Common myeloid progenitor, CD34-positive (primary cell): ENCODE data around the gene PTPRO.

ENCODE experiments used
- CTCF ChIA-PET: fragments of 350-600 bp; sonication (Branson Sonifier 250); formaldehyde crosslinking; loops from one replicate; lab custom pipeline; 2021; ENCODE audit warnings: antibody characterized with exemption; lab: Charles Lee
- POLR2A ChIA-PET: fragments of 350-600 bp; sonication (Branson Sonifier 250); formaldehyde crosslinking; loops from one replicate; lab custom pipeline; 2021; ENCODE audit warnings: antibody characterized with exemption; lab: Charles Lee
- DNase-seq, 3 donors: peaks; one replicate each; pipeline versions ENCODE4 v3.0.0 to v3.0.0-alpha.2; 2013
- H3K27ac ChIP-seq, 2 experiments: 1 replicate in 1 of 2; 2 replicates in 1 of 2; pipeline ENCODE4 v1.7.0; 2013; ENCODE audit warnings: inconsistent platforms in 2 of 2, low read length in 2 of 2, mild to moderate bottlenecking in 2 of 2, low read depth in 1 of 2, moderate library complexity in 1 of 2; ENCODE audit not compliant: severe bottlenecking in 2 of 2, insufficient read depth in 1 of 2, poor library complexity in 1 of 2
- H3K27me3 ChIP-seq, 5 experiments: replicated peaks in 2 of 5; 1 replicate in 3 of 5; 2 replicates in 2 of 5; pipeline versions ENCODE4 v1.6.1 to v1.7.0; 2013; ENCODE audit warnings: low read length in 4 of 5, mild to moderate bottlenecking in 2 of 5, moderate library complexity in 2 of 5, inconsistent platforms in 1 of 5; ENCODE audit not compliant: insufficient read depth in 5 of 5, control insufficient read depth in 4 of 5
- H3K36me3 ChIP-seq, 4 experiments: 1 replicate in 2 of 4; 2 replicates in 2 of 4; pipeline versions ENCODE4 v1.6.1 to v1.7.0; 2013; ENCODE audit warnings: low read length in 3 of 4, control low read depth in 1 of 4, mild to moderate bottlenecking in 1 of 4; ENCODE audit not compliant: control insufficient read depth in 4 of 4, insufficient read depth in 4 of 4
- H3K4me1 ChIP-seq, 4 experiments: 1 replicate in 3 of 4; 2 replicates in 1 of 4; pipeline versions ENCODE4 v1.6.1 to v1.7.1; 2013; ENCODE audit warnings: low read length in 3 of 4, mild to moderate bottlenecking in 3 of 4, control low read depth in 1 of 4, inconsistent platforms in 1 of 4, moderate library complexity in 1 of 4; ENCODE audit not compliant: control insufficient read depth in 4 of 4, insufficient read depth in 4 of 4; ENCODE audit errors: control extremely low read depth in 1 of 4
- H3K4me3 ChIP-seq, 7 experiments: 1 replicate in 4 of 7; 2 replicates in 3 of 7; pipeline versions ENCODE4 v1.5.1 to v1.7.0; 2013; ENCODE audit warnings: mild to moderate bottlenecking in 7 of 7, low read length in 6 of 7, moderate library complexity in 6 of 7, inconsistent platforms in 2 of 7, low read depth in 2 of 7, control low read depth in 1 of 7; ENCODE audit not compliant: insufficient read depth in 4 of 7, control insufficient read depth in 1 of 7; ENCODE audit errors: extremely low read depth in 1 of 7
- H3K9me3 ChIP-seq, 5 experiments: 1 replicate in 4 of 5; 2 replicates in 1 of 5; pipeline versions ENCODE4 v1.6.1 to v1.7.1; 2013; ENCODE audit warnings: low read length in 4 of 5, mild to moderate bottlenecking in 2 of 5, inconsistent platforms in 1 of 5, low read depth in 1 of 5, moderate library complexity in 1 of 5; ENCODE audit not compliant: control insufficient read depth in 4 of 5, insufficient read depth in 2 of 5; ENCODE audit errors: control extremely low read depth in 1 of 5
- WGBS: methylation state at CpG from one replicate; pipeline ENCODE4 v1.1.5; 2013; ENCODE audit not compliant: insufficient coverage; 5-methylcytosine and 5-hydroxymethylcytosine counted together

Gene PTPRO

DNA sequence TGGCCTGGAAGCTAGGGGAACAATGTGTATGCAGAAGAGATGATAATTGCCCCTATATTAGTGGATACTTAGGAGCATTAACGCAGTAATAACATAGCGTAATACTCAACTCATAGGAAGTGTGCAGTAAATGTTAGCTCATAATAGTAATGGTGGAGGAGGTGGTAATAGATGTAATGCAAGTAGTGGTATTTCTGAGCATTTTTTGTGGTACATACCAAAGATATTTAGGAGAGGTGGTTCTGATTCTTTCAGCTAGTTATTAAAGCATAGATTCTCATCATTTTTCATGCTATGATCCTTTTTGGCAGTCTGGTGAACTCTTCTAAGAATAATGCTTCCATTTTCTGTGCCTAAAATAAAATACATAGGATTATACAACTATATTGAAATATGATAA is 233.1 kb downstream of the PTPRO start:
- Histone ChIP-seq H3K36me3 (no peaks in the 10 kb centered on the region), H3K4me3 (no peak overlapping the region), H3K4me1 (no peaks in the 10 kb centered on the region), H3K27me3 (no peaks in the 10 kb centered on the region), H3K27ac (no peak overlapping the region), H3K9me3 (no peaks in the 10 kb centered on the region)
- no peak for DNase-seq
- ChIA-PET CTCF (no interaction called here), POLR2A (interaction anchor here (0.6 kb wide), 1 partner anchor 143 kb away, joined by 3 read pairs; no protein-coding TSS in a partner anchor)
- WGBS = 100% methylated on average over 2 of the region's 2 CpGs

- H3K27me3 ChIP-seq = no peaks in the 10 kb centered on the region
- no peaks in the 10 kb centered on the region for H3K36me3 ChIP-seq
- no peak overlapping the region for H3K27ac ChIP-seq
- ChIA-PET CTCF (interaction anchor here (1.2 kb wide), 1 partner anchor 11 kb away, joined by 4 read pairs; no protein-coding TSS in a partner anchor), POLR2A (no interaction called here)
- no peak for DNase-seq
- WGBS = no CpG with 5 or more reads among the region's 5 CpGs
- H3K4me1 ChIP-seq = peaks cover 0 to 3% (median 0%) of the 10 kb centered on the region in 4 experiments
- no peak overlapping the region for H3K4me3 ChIP-seq
- no peaks in the 10 kb centered on the region for H3K9me3 ChIP-seq
Measured at GRCh38 chr12:15556411-15557102, 234.2 kb downstream of the PTPRO start.

DNA sequence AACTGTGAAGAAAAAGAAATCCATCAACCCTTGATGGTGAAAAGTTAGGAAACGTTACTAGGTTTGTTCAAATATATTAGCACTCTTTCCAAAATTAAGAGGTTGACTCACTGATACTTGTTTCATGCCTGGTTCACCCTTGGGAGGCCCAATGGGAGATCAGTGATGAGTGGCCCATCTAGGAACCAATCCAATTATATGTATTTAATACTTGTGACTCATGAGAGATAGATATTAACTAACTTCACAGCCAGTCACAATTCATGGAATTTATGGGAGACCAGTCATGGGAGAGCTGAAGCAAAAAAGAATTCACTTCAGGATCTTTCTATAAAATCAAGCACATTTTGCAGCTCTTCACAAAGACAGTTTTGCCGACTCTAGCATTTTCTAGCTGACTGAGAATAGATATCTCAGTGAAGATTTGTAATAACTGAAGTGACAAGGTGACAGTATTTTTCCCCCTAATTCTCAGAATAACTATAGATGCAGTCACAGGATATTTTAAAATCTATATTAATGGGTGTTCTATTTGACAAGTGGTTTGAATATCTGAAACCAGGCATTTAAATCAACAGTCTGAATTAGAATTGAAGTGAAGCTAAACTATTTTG is 236.7 kb downstream of the PTPRO start:
- Histone ChIP-seq H3K9me3 (no peaks in the 10 kb centered on the region), H3K27ac (no peak overlapping the region), H3K4me1 (peaks cover 11 to 27% (median 22%) of the 10 kb centered on the region in 4 experiments), H3K27me3 (no peaks in the 10 kb centered on the region), H3K36me3 (no peaks in the 10 kb centered on the region), H3K4me3 (no peak overlapping the region)
- POLR2A ChIA-PET = no interaction called here
- WGBS = no CpG with 5 or more reads among the region's 2 CpGs
- DNase-seq = no peak
- CTCF ChIA-PET = interaction anchor here (1.3 to 2.4 kb wide), 5 partner anchors 8 to 27 kb away, joined by 3 to 8 read pairs (median 4); no protein-coding TSS in a partner anchor

- Histone ChIP-seq H3K27ac (no peak overlapping the region), H3K4me3 (no peak overlapping the region), H3K4me1 (peaks cover 11 to 32% (median 23%) of the 10 kb centered on the region in 4 experiments), H3K27me3 (no peaks in the 10 kb centered on the region), H3K36me3 (no peaks in the 10 kb centered on the region), H3K9me3 (no peaks in the 10 kb centered on the region)
- WGBS = 100% methylated on average over 1 of the region's 1 CpG
- ChIA-PET CTCF (interaction anchor here (0.7 to 2.4 kb wide), 7 partner anchors 23 to 295 kb away, joined by 3 to 8 read pairs (median 3); no protein-coding TSS in a partner anchor), POLR2A (no interaction called here)
- DNase-seq = no peak
Measured at GRCh38 chr12:15561396-15561795, 239.1 kb downstream of the PTPRO start.

DNA sequence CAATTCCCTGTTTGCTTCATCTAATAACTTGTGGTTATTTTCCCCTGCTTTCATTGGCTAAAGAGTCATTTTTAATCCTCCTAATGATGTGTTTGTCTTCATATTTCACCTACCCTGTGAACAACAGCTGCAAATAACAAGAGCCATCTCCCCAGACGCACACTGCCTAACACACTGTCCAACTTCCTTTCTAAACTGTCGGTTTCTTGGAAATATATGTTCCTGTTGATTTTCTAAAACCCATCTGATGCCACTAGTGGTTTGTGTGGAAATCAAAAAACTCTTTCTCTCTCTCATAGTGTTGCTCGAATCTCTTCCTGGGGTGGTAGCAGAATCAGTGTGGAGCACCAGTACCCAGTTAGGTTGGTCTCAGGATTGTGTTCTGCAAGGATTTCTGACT is 240.0 kb downstream of the PTPRO start:
- ChIA-PET POLR2A (interaction anchor here (0.6 kb wide), 1 partner anchor 12 kb away, joined by 5 read pairs; no protein-coding TSS in a partner anchor), CTCF (interaction anchor here (0.7 to 1.6 kb wide), 5 partner anchors 13 to 294 kb away, joined by 3 to 5 read pairs (median 3); no protein-coding TSS in a partner anchor)
- Histone ChIP-seq H3K9me3 (no peaks in the 10 kb centered on the region), H3K27me3 (no peaks in the 10 kb centered on the region), H3K36me3 (no peaks in the 10 kb centered on the region), H3K4me1 (peaks cover 11 to 32% (median 23%) of the 10 kb centered on the region in 4 experiments), H3K4me3 (peak overlapping the region in 3 of 7 experiments; percentile 19 to 53 (median 36)), H3K27ac (peak overlapping the region in 1 of 2 experiments; percentile 25)
- DNase-seq = peak in 2 of 3 donors; percentile 21 to 23
- WGBS = no CpG with 5 or more reads among the region's 3 CpGs

DNA sequence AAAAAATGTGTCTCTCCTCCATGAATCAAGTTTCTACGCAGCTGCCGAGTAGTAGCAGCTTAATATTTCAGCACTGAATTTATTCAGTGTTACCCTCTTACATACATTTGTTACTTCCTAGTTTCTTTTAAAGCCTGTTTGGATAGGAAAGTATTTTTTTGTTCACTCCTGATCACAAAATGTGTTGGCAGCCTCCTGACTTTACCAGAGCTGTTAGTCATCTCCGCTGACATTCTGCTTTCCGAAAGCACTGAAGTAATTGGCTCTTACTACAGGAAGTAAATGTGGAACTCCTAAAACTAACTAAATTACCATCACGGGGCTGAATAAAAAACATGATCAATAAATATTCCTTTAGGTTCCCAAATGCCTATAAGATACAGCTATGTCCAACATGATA is 241.4 kb downstream of the PTPRO start:
- Histone ChIP-seq H3K4me3 (peak overlapping the region in 4 of 7 experiments; percentile 13 to 69 (median 40)), H3K36me3 (no peaks in the 10 kb centered on the region), H3K4me1 (peaks cover 11 to 32% (median 23%) of the 10 kb centered on the region in 4 experiments), H3K27me3 (no peaks in the 10 kb centered on the region), H3K9me3 (no peaks in the 10 kb centered on the region), H3K27ac (peak overlapping the region in 1 of 2 experiments; percentile 21)
- POLR2A ChIA-PET = no interaction called here
- peak; percentile 57 to 86 (median 81) for DNase-seq
- CTCF ChIA-PET = interaction anchor here (0.7 to 2.3 kb wide), 6 partner anchors 11 to 337 kb away, joined by 3 to 6 read pairs (median 4); no protein-coding TSS in a partner anchor
- no CpG with 5 or more reads among the region's 5 CpGs for WGBS
